ENCODE data around the gene WWC2. TPM values are rescaled to one million over a fixed set of nuclear protein-coding genes. Genes with fewer than 3 reads are reported as not detected.

Gene WWC2
- total RNA-seq, 1 experiment from 2014 or later: 80.3 TPM

GRCh38 chr4:183244019-183244418, 145.0 kb downstream of the WWC2 start:
- Histone ChIP-seq H3K4me3 (ENCODE audit: low read depth in 2 of 2, low read length in 2 of 2) (no peak overlapping the region), H3K36me3 (ENCODE audit: control insufficient read depth, insufficient read depth, low read length) (peaks cover 8% of the 10 kb centered on the region; the same call in 1 of the 2 replicates), H3K27me3 (ENCODE audit: control insufficient read depth, insufficient read depth, low read length) (no peaks in the 10 kb centered on the region), H3K9me3 (ENCODE audit: control insufficient read depth, insufficient read depth, low read depth, low read length) (no peaks in the 10 kb centered on the region), H3K4me1 (ENCODE audit: control insufficient read depth, insufficient read depth, low read length) (peaks cover 30% of the 10 kb centered on the region), H3K27ac (ENCODE audit: low read length) (peak overlapping the region; percentile 7; the same call in 1 of the 2 replicates)
- ChIA-PET CTCF (no interaction called here), POLR2A (no interaction called here)
- intact Hi-C loops (cut with micrococcal nuclease; ENCODE audit: unreplicated experiment) (no loop called here), in situ Hi-C loops (cut with HindIII; ENCODE audit: low pct_unique_long_range_greater_than_20kb, low sequenced_read_pairs) (no loop called here)
- DNase-seq (ENCODE audit: low read depth, low spot score): no peak
- no peak for ATAC-seq
- no peak for TF ChIP-seq POLR2AphosphoS5 (IDR thresholded peaks at IDR 0.05; ENCODE audit: low read depth, low read length)
- no peak for TF ChIP-seq CTCF (IDR thresholded peaks at IDR 0.05)
- TF ChIP-seq REST (IDR thresholded peaks at IDR 0.05; ENCODE audit: insufficient read depth in 1 of 2, low read depth in 2 of 2, low read length in 1 of 2): no peak
- no peak for TF ChIP-seq SIN3A (IDR thresholded peaks at IDR 0.05; ENCODE audit: borderline replicate concordance, insufficient read depth, low read depth, low read length)
- no peak for TF ChIP-seq TCF7L2 (IDR thresholded peaks at IDR 0.05; ENCODE audit: low read depth, low read length)
- no TSS peak for BruUV-seq (replicated peaks)

- Histone ChIP-seq H3K27ac (ENCODE audit: low read length) (peak overlapping the region; percentile 63; the same call in 1 of the 2 replicates), H3K27me3 (ENCODE audit: control insufficient read depth, insufficient read depth, low read length) (no peaks in the 10 kb centered on the region), H3K4me1 (ENCODE audit: control insufficient read depth, insufficient read depth, low read length) (peaks cover 30% of the 10 kb centered on the region), H3K9me3 (ENCODE audit: control insufficient read depth, insufficient read depth, low read depth, low read length) (no peaks in the 10 kb centered on the region), H3K36me3 (ENCODE audit: control insufficient read depth, insufficient read depth, low read length) (peaks cover 11% of the 10 kb centered on the region), H3K4me3 (ENCODE audit: low read depth in 2 of 2, low read length in 2 of 2) (no peak overlapping the region)
- ChIA-PET CTCF (no interaction called here), POLR2A (no interaction called here)
- intact Hi-C loops (cut with micrococcal nuclease; ENCODE audit: unreplicated experiment): no loop called here
- TF ChIP-seq TCF7L2 (IDR thresholded peaks at IDR 0.05; ENCODE audit: low read depth, low read length) (no peak), REST (IDR thresholded peaks at IDR 0.05; ENCODE audit: insufficient read depth in 1 of 2, low read depth in 2 of 2, low read length in 1 of 2) (no peak), SIN3A (IDR thresholded peaks at IDR 0.05; ENCODE audit: borderline replicate concordance, insufficient read depth, low read depth, low read length) (no peak), POLR2AphosphoS5 (IDR thresholded peaks at IDR 0.05; ENCODE audit: low read depth, low read length) (no peak), CTCF (IDR thresholded peaks at IDR 0.05) (no peak)
- DNase-seq (ENCODE audit: low read depth, low spot score) (no peak), ATAC-seq (no peak)
- no TSS peak for BruUV-seq (replicated peaks)
- in situ Hi-C loops (cut with HindIII; ENCODE audit: low pct_unique_long_range_greater_than_20kb, low sequenced_read_pairs): no loop called here
These were observed 145.4 kb downstream of the WWC2 start for GRCh38 chr4:183244506-183244905.
